Skeletal muscle tissue (tissue), 4 donors: ENCODE data around the gene RC3H1. TPM values are rescaled to one million over a fixed set of nuclear protein-coding genes. Genes with fewer than 3 reads are reported as not detected.
"Not testable (repeated sequence)": the region's sequence is repeated elsewhere in the genome, so short reads cannot be mapped to it uniquely, and the experiment has no call there.

Experiments
- H3K27ac ChIP-seq: one replicate; pipeline ENCODE4 v1.7.0; 2013; ENCODE audit warnings: mild to moderate bottlenecking, low read depth, low read length, inconsistent platforms
- H3K27me3 ChIP-seq, 3 donors: one replicate each; pipeline ENCODE4 v1.7.0; 2013; ENCODE audit warnings: low read length in 3 of 3; ENCODE audit not compliant: control insufficient read depth in 3 of 3, insufficient read depth in 3 of 3
- H3K36me3 ChIP-seq, 3 donors: one replicate each; pipeline ENCODE4 v1.7.0; 2013; ENCODE audit warnings: low read length in 3 of 3; ENCODE audit not compliant: control insufficient read depth in 3 of 3, insufficient read depth in 3 of 3
- H3K4me1 ChIP-seq, 3 donors: one replicate each; pipeline ENCODE4 v1.7.0; 2013; ENCODE audit warnings: low read length in 3 of 3, mild to moderate bottlenecking in 3 of 3; ENCODE audit not compliant: control insufficient read depth in 3 of 3, insufficient read depth in 3 of 3
- H3K4me3 ChIP-seq, 3 donors: one replicate each; pipeline ENCODE4 v1.7.0; 2013; ENCODE audit warnings: low read length in 3 of 3
- H3K9ac ChIP-seq, 3 donors: one replicate each; pipeline ENCODE4 v1.7.0; 2013; ENCODE audit warnings: low read length in 3 of 3, mild to moderate bottlenecking in 3 of 3, moderate library complexity in 2 of 3, low read depth in 1 of 3
- H3K9me3 ChIP-seq, 3 donors: one replicate each; pipeline ENCODE4 v1.7.0; 2013; ENCODE audit warnings: low read length in 3 of 3; ENCODE audit not compliant: control insufficient read depth in 3 of 3
- total RNA-seq: library from RNA; depleted of rRNA; stranded (reverse); fragments of >200 nt; gene quantifications from one replicate; pipeline ENCODE4 v1.2.3, GENCODE V29; 2014
- donor health status: Osteomylitis.

Gene RC3H1
- total RNA-seq, result 19.8 TPM

- peak within 1 kb of the TSS; percentile 98 to 99 (median 98) for H3K9ac ChIP-seq
- peaks cover 26 to 34% (median 27%) of the 10 kb centered on the region in 3 donors for H3K4me1 ChIP-seq
- H3K4me3 ChIP-seq, result peak within 1 kb of the TSS; percentile 94 to 99 (median 96)
- H3K9me3 ChIP-seq, result no peaks in the 10 kb centered on the region
- peak within 1 kb of the TSS; percentile 97 for H3K27ac ChIP-seq
- H3K27me3 ChIP-seq, result no peaks in the 10 kb centered on the region
- no peaks in the 10 kb centered on the region for H3K36me3 ChIP-seq
Observed at GRCh38 chr1:174022080-174022975, at the start of gene RC3H1. RC3H1 (minus strand) TSS chr1:174022357; CDS start chr1:173992985, 29,372 bp downstream.

DNA sequence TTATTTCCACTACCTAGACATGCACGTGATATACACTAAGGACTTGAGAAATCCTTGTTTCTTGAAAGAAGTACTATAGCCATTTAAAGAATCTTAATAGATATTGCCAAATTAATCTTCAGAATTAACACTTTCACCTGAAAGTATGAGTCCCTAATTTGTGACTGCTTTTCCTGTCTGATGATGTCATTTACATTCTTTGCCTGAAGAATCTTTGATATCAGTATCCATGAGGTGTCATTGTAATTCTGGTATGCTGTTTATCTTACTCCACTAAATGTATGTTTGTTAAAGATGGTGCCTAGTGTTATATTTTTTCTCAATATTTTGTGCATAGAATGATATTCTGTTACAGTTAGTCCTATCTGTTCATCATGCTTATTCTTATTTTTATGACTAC is 48.5 kb upstream of the RC3H1 start:
- H3K4me3 ChIP-seq, result no peak overlapping the region
- no peak overlapping the region for H3K9ac ChIP-seq
- no peaks in the 10 kb centered on the region for H3K27me3 ChIP-seq
- H3K36me3 ChIP-seq, result no peaks in the 10 kb centered on the region
- no peaks in the 10 kb centered on the region for H3K9me3 ChIP-seq
- H3K4me1 ChIP-seq, result no peaks in the 10 kb centered on the region
- no peak overlapping the region for H3K27ac ChIP-seq

DNA sequence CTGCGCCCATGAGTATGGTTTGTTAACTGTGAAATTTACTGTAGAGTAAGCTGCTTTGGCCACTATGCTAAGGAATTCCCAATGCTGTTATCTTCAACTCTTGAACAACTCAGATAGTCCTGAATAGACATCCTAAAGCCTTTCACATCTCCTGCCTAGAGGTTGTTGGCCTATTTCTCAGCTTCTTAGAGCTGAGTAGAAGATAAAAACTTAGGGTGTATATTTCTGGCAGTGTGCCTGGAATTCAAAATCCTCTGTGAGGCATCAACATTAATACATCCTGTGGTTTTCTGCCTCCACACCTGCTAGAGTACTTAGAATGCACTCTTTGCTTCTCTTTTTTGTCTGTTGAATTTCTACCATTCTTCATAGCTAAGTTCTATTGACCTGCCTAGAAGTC is 45.8 kb upstream of the RC3H1 start:
- no peaks in the 10 kb centered on the region for H3K36me3 ChIP-seq
- no peaks in the 10 kb centered on the region for H3K4me1 ChIP-seq
- H3K27me3 ChIP-seq, result no peaks in the 10 kb centered on the region
- no peaks in the 10 kb centered on the region for H3K9me3 ChIP-seq
- H3K27ac ChIP-seq, result no peak overlapping the region
- no peak overlapping the region for H3K4me3 ChIP-seq
- H3K9ac ChIP-seq, result no peak overlapping the region

GRCh38 chr1:174060090-174060489 is 37.9 kb upstream of the RC3H1 start:
- no peak overlapping the region for H3K4me3 ChIP-seq
- no peak overlapping the region for H3K9ac ChIP-seq
- H3K36me3 ChIP-seq, result no peaks in the 10 kb centered on the region
- H3K27me3 ChIP-seq, result no peaks in the 10 kb centered on the region
- no peak overlapping the region for H3K27ac ChIP-seq
- no peaks in the 10 kb centered on the region for H3K4me1 ChIP-seq
- no peaks in the 10 kb centered on the region for H3K9me3 ChIP-seq

- H3K9ac ChIP-seq, result no peak overlapping the region
- H3K4me1 ChIP-seq, result no peaks in the 10 kb centered on the region
- no peak overlapping the region for H3K4me3 ChIP-seq
- H3K9me3 ChIP-seq, result no peaks in the 10 kb centered on the region
- H3K36me3 ChIP-seq, result no peaks in the 10 kb centered on the region
- no peak overlapping the region for H3K27ac ChIP-seq
- no peaks in the 10 kb centered on the region for H3K27me3 ChIP-seq
Observed at GRCh38 chr1:174058624-174059023, 36.5 kb upstream of the RC3H1 start.

DNA sequence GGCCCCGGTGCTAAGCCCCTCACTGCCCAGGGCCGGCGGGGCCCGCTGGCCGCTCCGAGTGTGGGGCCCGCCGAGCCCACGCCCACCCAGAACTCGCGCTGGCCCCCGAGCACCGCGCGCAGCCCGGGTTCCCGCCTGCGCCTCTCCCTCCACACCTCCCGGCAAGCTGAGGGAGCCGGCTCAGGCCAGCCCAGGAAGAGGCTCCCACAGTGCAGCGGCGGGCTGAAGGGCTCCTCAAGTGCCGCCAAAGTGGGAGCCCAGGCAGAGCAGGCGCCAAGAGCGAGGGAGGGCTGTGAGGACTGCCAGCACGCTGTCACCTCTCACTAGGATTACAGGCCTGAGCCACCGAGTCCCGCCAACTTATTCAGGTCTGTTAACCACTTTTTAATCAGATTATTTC is 34.5 kb upstream of the RC3H1 start:
- H3K4me3 ChIP-seq, H3K27ac ChIP-seq, H3K9me3 ChIP-seq, H3K27me3 ChIP-seq, H3K4me1 ChIP-seq, H3K36me3 ChIP-seq, H3K9ac ChIP-seq: not testable (repeated sequence)

DNA sequence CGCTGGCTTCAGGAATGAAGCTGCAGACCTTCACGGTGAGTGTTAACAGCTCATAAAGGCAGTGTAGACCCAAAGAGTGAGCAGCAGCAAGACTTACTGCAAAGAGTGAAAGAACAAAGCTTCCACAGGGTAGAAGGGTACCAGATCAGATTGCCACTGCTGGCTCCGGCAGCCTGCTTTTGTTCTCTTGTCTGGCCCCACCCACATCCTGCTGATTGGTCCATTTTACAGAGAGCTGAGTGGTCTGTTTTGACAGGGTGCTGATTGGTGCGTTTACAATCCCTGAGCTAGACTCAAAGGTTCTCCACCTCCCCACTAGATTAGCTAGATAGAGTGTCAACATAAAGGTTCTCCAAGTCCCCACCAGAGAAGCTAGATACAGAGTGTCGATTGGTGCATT is 33.6 kb upstream of the RC3H1 start:
- H3K27me3 ChIP-seq, H3K4me3 ChIP-seq, H3K27ac ChIP-seq, H3K36me3 ChIP-seq, H3K9ac ChIP-seq, H3K4me1 ChIP-seq, H3K9me3 ChIP-seq: not testable (repeated sequence)

DNA sequence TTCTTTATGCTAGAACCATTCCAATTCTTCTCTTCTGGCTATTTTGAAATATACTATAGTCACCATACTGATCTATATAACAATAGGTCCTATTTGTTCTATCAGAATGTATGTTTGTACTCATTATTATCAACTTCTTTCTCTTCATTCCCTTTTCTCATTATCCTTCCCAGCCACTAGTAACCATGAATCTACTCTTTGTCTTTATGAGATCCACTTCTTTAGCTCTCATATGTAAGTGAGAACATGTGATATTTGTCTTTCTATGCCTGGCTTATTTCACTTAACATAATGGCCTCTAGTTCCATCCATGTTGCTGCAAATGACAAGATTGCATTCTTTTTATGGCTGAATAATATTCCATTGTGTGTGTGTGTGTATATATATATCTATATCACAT is 31.7 kb upstream of the RC3H1 start:
- no peaks in the 10 kb centered on the region for H3K27me3 ChIP-seq
- H3K36me3 ChIP-seq, result no peaks in the 10 kb centered on the region
- no peaks in the 10 kb centered on the region for H3K9me3 ChIP-seq
- H3K9ac ChIP-seq, result no peak overlapping the region
- no peak overlapping the region for H3K27ac ChIP-seq
- no peak overlapping the region for H3K4me3 ChIP-seq
- H3K4me1 ChIP-seq, result no peaks in the 10 kb centered on the region

- Histone ChIP-seq H3K9me3 (no peaks in the 10 kb centered on the region), H3K9ac (no peak overlapping the region), H3K27me3 (no peaks in the 10 kb centered on the region), H3K4me1 (no peaks in the 10 kb centered on the region), H3K4me3 (no peak overlapping the region), H3K27ac (no peak overlapping the region), H3K36me3 (no peaks in the 10 kb centered on the region)
Observed at GRCh38 chr1:174052621-174053020, 30.5 kb upstream of the RC3H1 start.

GRCh38 chr1:174051956-174052355 is 29.8 kb upstream of the RC3H1 start:
- no peak overlapping the region for H3K27ac ChIP-seq
- no peaks in the 10 kb centered on the region for H3K4me1 ChIP-seq
- no peaks in the 10 kb centered on the region for H3K27me3 ChIP-seq
- H3K36me3 ChIP-seq, result no peaks in the 10 kb centered on the region
- H3K9me3 ChIP-seq, result no peaks in the 10 kb centered on the region
- H3K4me3 ChIP-seq, result no peak overlapping the region
- H3K9ac ChIP-seq, result no peak overlapping the region
